GM19438 (cell line): ENCODE data around the gene SPDYC.

Experiments
- ATAC-seq: cut with Tn5 transposase; IDR thresholded peaks from one replicate; pipeline ENCODE4 v1.9.1; 2021; ENCODE audit warnings: low read depth; ENCODE audit not compliant: unreplicated experiment

SPDYC gene

DNA sequence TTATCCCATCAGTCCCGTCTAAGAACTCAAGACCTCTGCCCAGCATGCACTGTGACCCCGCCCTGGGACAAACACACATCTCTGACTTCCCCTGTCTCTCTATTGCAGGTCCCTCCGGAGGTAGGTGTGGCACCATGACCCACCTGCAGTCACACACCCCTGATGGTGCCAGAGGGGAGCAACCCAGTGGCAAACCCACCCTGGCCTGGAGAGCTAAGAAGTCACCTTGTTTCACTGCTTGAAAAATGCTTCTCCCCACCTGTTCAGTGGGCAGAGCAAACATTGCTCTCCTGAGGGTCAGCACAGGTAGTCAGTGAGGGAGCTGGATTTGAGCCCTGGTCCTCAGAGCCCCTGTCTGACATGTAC, 35.6 kb downstream of the SPDYC start:
- no peak for ATAC-seq

- no peak for ATAC-seq
Observed at GRCh38 chr11:65206441-65206841, 36.4 kb downstream of the SPDYC start.

GRCh38 chr11:65206901-65207300, 36.9 kb downstream of the SPDYC start:
- no peak for ATAC-seq

DNA sequence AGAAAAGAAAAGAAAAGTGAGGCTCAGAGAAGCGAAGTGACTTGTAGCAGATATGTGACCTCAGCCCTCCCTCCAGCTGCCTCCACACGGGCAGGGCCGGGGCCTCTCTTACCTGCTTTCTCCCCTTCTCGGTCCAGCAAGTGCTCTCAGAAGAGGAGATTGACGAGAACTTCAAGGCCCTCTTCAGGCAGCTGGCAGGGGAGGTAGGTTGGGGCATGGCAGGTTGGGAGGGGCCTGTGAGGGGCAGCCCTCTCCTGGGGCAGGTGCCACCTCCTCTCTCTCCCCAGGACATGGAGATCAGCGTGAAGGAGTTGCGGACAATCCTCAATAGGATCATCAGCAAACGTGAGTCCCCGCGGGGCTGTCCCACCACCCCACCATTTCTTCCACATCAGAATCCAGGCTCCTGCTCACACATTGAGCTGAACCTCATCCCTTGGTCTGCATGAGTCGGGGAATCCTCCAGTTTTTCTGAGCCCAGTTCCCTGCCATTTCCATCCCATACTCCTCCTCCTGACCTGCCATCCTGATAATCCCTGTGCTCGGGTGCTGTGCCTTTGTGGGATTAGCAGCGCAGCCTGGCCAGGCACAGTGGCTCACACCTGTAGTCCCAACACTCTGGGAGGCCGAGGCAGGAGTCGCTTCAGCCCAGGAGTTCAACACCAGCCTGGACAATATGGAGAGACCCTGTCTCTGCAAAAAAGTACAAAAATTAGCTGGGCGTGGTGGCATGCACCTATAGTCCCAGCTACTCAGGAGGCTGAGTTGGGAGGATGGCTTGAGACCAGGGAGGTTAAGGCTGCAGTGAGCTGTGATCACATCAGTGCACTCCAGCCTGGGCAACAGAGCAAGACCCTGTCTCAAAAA, 38.1 kb downstream of the SPDYC start:
- ATAC-seq = no peak

DNA sequence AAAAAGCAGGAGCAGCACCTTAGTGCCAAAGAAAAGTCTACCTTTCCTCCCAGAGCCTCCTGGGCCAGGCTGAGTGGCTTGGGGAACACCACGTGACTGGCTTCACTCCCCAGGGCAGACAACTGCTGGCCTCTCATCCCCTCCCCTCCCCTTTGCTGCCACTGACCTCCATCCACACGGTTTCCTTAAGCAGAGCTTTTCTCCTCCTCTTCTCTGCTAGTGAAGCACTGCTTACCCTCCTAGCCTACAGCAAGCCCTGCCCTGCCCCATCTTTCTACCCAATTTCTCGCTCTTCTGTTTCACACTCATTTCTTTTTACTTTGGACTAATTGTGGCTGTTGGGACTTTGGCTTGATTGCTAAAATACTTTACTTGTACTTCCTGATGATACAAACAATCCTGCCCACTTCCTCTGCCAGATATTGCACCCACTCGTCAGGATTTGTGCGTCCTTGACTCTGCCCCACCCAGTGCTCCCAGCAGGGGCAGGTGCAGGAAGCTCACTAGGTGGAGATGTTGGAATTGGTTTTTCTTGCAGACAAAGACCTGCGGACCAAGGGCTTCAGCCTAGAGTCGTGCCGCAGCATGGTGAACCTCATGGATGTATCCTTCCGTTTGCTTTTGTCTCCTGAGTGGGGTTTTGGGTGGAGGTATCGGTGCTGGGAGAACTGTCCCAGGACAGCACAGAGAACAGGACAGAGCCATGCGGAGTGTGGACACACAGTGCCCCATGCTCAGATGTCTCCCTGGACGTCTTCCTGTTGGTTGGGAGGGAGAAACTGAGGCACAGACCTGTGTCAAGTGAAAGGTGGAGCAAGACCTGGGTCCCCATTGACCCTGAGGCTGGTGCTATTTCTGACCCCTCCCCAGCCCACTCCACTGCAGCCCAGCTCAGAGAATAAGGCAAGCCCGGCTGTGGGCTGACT, 39.0 kb downstream of the SPDYC start:
- no peak for ATAC-seq

GRCh38 chr11:65209711-65210360, 39.8 kb downstream of the SPDYC start:
- no peak for ATAC-seq

DNA sequence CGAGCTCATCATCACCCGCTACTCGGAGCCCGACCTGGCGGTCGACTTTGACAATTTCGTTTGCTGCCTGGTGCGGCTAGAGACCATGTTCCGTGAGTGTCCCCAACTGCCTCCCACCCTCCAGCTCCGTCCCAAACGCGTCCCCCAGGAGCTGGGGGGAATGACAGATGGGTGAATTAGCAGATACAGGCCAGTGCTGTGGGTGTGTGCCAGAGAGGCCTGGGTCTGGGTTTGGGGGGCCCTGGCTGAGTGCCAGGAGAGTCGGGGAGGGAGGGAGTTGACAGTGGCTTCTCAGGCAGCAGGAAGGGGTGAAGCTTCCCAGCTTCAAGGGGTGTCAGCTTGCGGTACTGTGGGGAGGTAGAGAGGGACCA, 40.3 kb downstream of the SPDYC start:
- ATAC-seq = no peak

DNA sequence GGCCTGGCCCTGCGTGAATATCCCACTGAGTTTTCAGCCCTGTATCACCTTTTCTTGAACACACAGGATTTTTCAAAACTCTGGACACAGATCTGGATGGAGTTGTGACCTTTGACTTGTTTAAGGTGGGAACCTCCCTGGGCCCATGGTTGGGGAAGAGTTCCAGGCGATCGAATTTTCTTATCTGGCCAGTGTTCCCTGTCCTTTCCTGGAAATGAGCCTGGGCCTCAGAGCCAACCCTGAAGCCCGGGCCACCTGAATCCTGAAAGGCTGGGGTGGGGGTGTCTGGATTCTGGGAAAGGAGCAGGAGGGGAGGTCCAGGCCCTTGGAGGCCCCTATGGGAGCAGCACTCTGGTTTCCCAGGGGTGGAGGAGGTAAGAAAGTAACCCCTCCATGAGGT, 40.7 kb downstream of the SPDYC start:
- ATAC-seq = no peak

DNA sequence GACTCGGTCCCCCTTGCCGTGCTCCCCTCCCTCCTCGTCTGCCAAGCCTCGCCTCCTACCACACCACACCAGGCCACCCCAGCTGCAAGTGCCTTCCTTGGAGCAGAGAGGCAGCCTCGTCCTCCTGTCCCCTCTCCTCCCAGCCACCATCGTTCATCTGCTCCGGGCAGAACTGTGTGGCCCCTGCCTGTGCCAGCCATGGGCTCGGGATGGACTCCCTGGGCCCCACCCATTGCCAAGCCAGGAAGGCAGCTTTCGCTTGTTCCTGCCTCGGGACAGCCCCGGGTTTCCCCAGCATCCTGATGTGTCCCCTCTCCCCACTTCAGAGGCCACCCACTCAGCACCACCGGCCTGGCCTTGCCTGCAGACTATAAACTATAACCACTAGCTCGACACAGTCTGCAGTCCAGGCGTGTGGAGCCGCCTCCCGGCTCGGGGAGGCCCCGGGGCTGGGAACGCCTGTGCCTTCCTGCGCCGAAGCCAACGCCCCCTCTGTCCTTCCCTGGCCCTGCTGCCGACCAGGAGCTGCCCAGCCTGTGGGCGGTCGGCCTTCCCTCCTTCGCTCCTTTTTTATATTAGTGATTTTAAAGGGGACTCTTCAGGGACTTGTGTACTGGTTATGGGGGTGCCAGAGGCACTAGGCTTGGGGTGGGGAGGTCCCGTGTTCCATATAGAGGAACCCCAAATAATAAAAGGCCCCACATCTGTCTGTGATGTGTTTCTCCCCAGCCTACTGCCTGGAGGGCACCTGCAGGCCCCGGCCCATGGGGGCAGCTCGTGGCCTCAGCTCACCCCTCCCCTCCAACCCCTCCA, 41.5 kb downstream of the SPDYC start:
- no peak for ATAC-seq

- ATAC-seq = no peak
Observed at GRCh38 chr11:65212226-65212801, 42.3 kb downstream of the SPDYC start.

GRCh38 chr11:65213322-65214211, 43.5 kb downstream of the SPDYC start:
- ATAC-seq = no peak

GRCh38 chr11:65214212-65214845, 44.3 kb downstream of the SPDYC start:
- no peak for ATAC-seq

GRCh38 chr11:65215441-65216076, 45.5 kb downstream of the SPDYC start:
- no peak for ATAC-seq

DNA sequence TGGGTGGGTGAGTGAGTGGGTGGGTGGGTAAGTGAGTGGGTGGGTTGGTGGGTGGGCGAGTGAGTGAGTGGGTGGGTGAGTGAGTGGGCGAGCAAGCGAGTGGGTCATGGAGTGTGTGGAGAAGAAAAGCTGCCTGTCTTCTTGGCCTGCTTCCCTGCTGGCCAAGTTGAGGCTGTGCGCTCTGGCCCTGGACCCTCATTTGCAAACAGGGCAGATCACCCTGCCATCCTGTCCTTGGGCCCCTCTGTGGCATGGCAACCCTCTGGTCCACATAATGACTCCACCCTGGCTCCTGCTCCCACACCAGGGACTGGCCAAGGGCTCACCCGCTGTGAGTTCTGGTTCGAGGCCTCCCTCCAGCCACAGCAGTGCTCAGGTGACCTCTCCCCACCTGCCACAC, 46.8 kb downstream of the SPDYC start:
- ATAC-seq = no peak

- ATAC-seq = no peak
Observed at GRCh38 chr11:65217441-65218423, 47.7 kb downstream of the SPDYC start.

DNA sequence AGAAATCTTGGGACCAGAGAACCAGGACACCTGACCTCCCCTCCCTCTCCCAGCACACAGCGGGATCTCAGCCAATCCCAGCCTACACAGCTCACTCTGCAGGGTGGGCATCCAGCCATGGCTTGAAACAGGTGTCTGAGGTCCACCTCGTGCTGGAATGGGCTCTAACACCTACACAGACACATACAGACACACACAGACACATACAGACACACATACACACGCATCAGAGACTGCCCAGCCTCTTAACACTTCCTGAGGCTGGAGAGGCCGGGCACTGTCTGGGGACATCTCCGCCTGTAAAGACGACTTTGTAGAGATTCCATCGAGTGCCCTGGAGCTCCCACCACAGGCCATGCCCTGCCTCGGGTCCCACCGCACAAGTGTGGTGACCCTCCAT, 48.4 kb downstream of the SPDYC start:
- ATAC-seq = no peak

- no peak for ATAC-seq
Observed at GRCh38 chr11:65219930-65220213, 49.8 kb downstream of the SPDYC start.
